Hepatocyte (in vitro differentiated cells): ENCODE measurements around the gene VIPR2.

Experiments
- EZH2 ChIP-seq: fragments of 200-600 bp; sonication (generic); IDR thresholded peaks from 2 replicates; pipeline ENCODE4 v1.6.1; 2016; ENCODE audit warnings: antibody characterized with exemption, mild to moderate bottlenecking, borderline replicate concordance
- TF ChIP-seq, protein P1 (sequence below): fragments of 200-600 bp; sonication (generic); IDR thresholded peaks from 2 replicates; pipeline ENCODE4 v1.5.1; 2016; ENCODE audit warnings: antibody characterized with exemption, mild to moderate bottlenecking; ENCODE audit not compliant: poor library complexity

DNA sequence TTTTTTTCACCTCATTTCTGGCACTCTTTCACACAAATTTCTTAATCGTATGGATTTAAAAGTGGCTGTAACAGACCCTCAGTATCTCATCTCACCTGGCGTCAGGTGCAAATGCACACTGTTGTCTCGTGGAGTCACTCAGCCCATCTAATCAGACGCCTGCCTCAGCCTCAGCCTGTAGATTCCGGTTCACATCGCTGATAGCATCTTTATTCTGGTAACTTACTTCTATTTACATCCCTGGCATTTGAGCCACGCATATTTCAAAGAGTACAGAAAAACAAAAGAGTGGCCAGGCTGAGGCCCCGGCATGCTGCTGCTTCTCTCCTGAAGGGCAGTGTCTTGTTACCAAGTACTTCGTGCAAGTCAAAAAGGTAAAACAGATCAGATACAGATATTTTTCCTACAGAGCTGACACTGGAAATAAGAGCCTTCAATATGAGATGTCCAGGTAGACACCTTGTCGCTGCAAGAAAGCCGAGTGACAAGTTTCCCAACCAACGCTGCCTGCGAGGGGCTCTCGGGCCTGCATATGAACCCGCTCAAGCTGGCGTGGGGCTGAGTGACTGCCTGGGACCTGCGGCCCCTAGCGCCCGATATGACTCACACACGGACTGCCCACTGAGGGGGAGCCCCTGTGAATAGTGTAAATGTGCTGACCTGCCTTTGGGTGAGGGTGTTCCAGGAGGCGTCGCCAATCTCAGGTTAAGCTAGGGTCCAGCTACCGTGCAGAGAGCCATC lies 4.3 kb downstream of the VIPR2 start:
- no peak for TF ChIP-seq EZH2
- TF ChIP-seq, protein P1, sequence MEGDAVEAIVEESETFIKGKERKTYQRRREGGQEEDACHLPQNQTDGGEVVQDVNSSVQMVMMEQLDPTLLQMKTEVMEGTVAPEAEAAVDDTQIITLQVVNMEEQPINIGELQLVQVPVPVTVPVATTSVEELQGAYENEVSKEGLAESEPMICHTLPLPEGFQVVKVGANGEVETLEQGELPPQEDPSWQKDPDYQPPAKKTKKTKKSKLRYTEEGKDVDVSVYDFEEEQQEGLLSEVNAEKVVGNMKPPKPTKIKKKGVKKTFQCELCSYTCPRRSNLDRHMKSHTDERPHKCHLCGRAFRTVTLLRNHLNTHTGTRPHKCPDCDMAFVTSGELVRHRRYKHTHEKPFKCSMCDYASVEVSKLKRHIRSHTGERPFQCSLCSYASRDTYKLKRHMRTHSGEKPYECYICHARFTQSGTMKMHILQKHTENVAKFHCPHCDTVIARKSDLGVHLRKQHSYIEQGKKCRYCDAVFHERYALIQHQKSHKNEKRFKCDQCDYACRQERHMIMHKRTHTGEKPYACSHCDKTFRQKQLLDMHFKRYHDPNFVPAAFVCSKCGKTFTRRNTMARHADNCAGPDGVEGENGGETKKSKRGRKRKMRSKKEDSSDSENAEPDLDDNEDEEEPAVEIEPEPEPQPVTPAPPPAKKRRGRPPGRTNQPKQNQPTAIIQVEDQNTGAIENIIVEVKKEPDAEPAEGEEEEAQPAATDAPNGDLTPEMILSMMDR: no peak
